ENCODE data around the gene SDCCAG8.

SDCCAG8 gene

GRCh38 chr1:243396876-243397275 lies 141.0 kb downstream of the SDCCAG8 start:
- TF ChIP-seq CTBP1 (IDR thresholded peaks at IDR 0.05; ENCODE audit: borderline replicate concordance): no peak
- no peak for TF ChIP-seq ARNT (IDR thresholded peaks at IDR 0.05)
- no peak for TF ChIP-seq L3MBTL2 (conservative IDR thresholded peaks at IDR 0.05)
- TF ChIP-seq LEF1 (IDR thresholded peaks at IDR 0.05; ENCODE audit: borderline replicate concordance): no peak
- TF ChIP-seq FOXA1 (IDR thresholded peaks at IDR 0.05): no peak
- no peak for TF ChIP-seq SUZ12 (IDR thresholded peaks at IDR 0.05)
- CTCF ChIA-PET: no interaction called here
- no peak for DNase-seq (ENCODE audit: extremely low spot score)
- POLR2A ChIA-PET: no interaction called here

GRCh38 chr1:243397613-243398321 lies 141.9 kb downstream of the SDCCAG8 start:
- ChIA-PET CTCF (no interaction called here), POLR2A (no interaction called here)
- TF ChIP-seq NFRKB (IDR thresholded peaks at IDR 0.05) (no peak), ZNF384 (IDR thresholded peaks at IDR 0.05) (no peak), FOXK2 (IDR thresholded peaks at IDR 0.05) (no peak)
- DNase-seq (ENCODE audit: extremely low spot score): no peak

- TF ChIP-seq CTBP1 (IDR thresholded peaks at IDR 0.05; ENCODE audit: borderline replicate concordance): no peak
- no peak for TF ChIP-seq FOXM1 (IDR thresholded peaks at IDR 0.05; ENCODE audit: borderline replicate concordance)
- TF ChIP-seq HDGF (IDR thresholded peaks at IDR 0.05; ENCODE audit: borderline replicate concordance): no peak
- no peak for TF ChIP-seq TARDBP (IDR thresholded peaks at IDR 0.05)
- no peak for TF ChIP-seq FOXK2 (IDR thresholded peaks at IDR 0.05)
- TF ChIP-seq NFRKB (IDR thresholded peaks at IDR 0.05): no peak
- POLR2A ChIA-PET: no interaction called here
- CTCF ChIA-PET: no interaction called here
- no peak for DNase-seq (ENCODE audit: extremely low spot score)
These were observed 143.8 kb downstream of the SDCCAG8 start for GRCh38 chr1:243399561-243400155.

- TF ChIP-seq BHLHE40 (IDR thresholded peaks at IDR 0.05; ENCODE audit: borderline replicate concordance) (no peak), SUZ12 (IDR thresholded peaks at IDR 0.05) (no peak)
- CTCF ChIA-PET: no interaction called here
- POLR2A ChIA-PET: no interaction called here
- no peak for DNase-seq (ENCODE audit: extremely low spot score)
These were observed 147.0 kb downstream of the SDCCAG8 start for GRCh38 chr1:243402868-243403267.

GRCh38 chr1:243406424-243406823 lies 150.6 kb downstream of the SDCCAG8 start:
- TF ChIP-seq ARNT (IDR thresholded peaks at IDR 0.05): no peak
- no peak for TF ChIP-seq SUZ12 (IDR thresholded peaks at IDR 0.05)
- CTCF ChIA-PET: no interaction called here
- DNase-seq (ENCODE audit: extremely low spot score): no peak
- POLR2A ChIA-PET: no interaction called here

- CTCF ChIA-PET: interaction anchor here (1.0 kb wide), 1 partner anchor 64 kb away, joined by 3 read pairs; no protein-coding TSS in a partner anchor
- no peak for TF ChIP-seq ARNT (IDR thresholded peaks at IDR 0.05)
- no peak for TF ChIP-seq TARDBP (IDR thresholded peaks at IDR 0.05)
- TF ChIP-seq SP1 (IDR thresholded peaks at IDR 0.05): no peak
- TF ChIP-seq FOXM1 (IDR thresholded peaks at IDR 0.05; ENCODE audit: borderline replicate concordance): no peak
- no peak for TF ChIP-seq PKNOX1 (IDR thresholded peaks at IDR 0.05)
- no peak for TF ChIP-seq SUZ12 (IDR thresholded peaks at IDR 0.05)
- no peak for TF ChIP-seq ZNF384 (IDR thresholded peaks at IDR 0.05)
- no peak for TF ChIP-seq BHLHE40 (IDR thresholded peaks at IDR 0.05; ENCODE audit: borderline replicate concordance)
- TF ChIP-seq CTBP1 (IDR thresholded peaks at IDR 0.05; ENCODE audit: borderline replicate concordance): no peak
- TF ChIP-seq L3MBTL2 (conservative IDR thresholded peaks at IDR 0.05): no peak
- no peak for TF ChIP-seq FOXA1 (IDR thresholded peaks at IDR 0.05)
- no peak for TF ChIP-seq HDGF (IDR thresholded peaks at IDR 0.05; ENCODE audit: borderline replicate concordance)
- no peak for TF ChIP-seq ELF4 (IDR thresholded peaks at IDR 0.05)
- TF ChIP-seq NFRKB (IDR thresholded peaks at IDR 0.05): no peak
- no peak for TF ChIP-seq LEF1 (IDR thresholded peaks at IDR 0.05; ENCODE audit: borderline replicate concordance)
- no peak for TF ChIP-seq FOXK2 (IDR thresholded peaks at IDR 0.05)
- POLR2A ChIA-PET: no interaction called here
- no peak for DNase-seq (ENCODE audit: extremely low spot score)
These were observed 151.6 kb downstream of the SDCCAG8 start for GRCh38 chr1:243407284-243408018.

- TF ChIP-seq TARDBP (IDR thresholded peaks at IDR 0.05): no peak
- no peak for TF ChIP-seq HDGF (IDR thresholded peaks at IDR 0.05; ENCODE audit: borderline replicate concordance)
- TF ChIP-seq NFRKB (IDR thresholded peaks at IDR 0.05): no peak
- TF ChIP-seq LEF1 (IDR thresholded peaks at IDR 0.05; ENCODE audit: borderline replicate concordance): no peak
- no peak for TF ChIP-seq BHLHE40 (IDR thresholded peaks at IDR 0.05; ENCODE audit: borderline replicate concordance)
- TF ChIP-seq SUZ12 (IDR thresholded peaks at IDR 0.05): no peak
- no peak for TF ChIP-seq SP1 (IDR thresholded peaks at IDR 0.05)
- TF ChIP-seq FOXK2 (IDR thresholded peaks at IDR 0.05): no peak
- TF ChIP-seq ARNT (IDR thresholded peaks at IDR 0.05): no peak
- no peak for TF ChIP-seq PKNOX1 (IDR thresholded peaks at IDR 0.05)
- no peak for TF ChIP-seq ELF4 (IDR thresholded peaks at IDR 0.05)
- no peak for TF ChIP-seq ZNF384 (IDR thresholded peaks at IDR 0.05)
- no peak for TF ChIP-seq FOXM1 (IDR thresholded peaks at IDR 0.05; ENCODE audit: borderline replicate concordance)
- TF ChIP-seq FOXA1 (IDR thresholded peaks at IDR 0.05): no peak
- TF ChIP-seq L3MBTL2 (conservative IDR thresholded peaks at IDR 0.05): no peak
- ChIA-PET CTCF (interaction anchor here (1.0 kb wide), 1 partner anchor 65 kb away, joined by 3 read pairs; no protein-coding TSS in a partner anchor), POLR2A (no interaction called here)
- DNase-seq (ENCODE audit: extremely low spot score): no peak
These were observed 152.6 kb downstream of the SDCCAG8 start for GRCh38 chr1:243408479-243408878.
